ENCODE data around the gene LRP2. TPM values are rescaled to one million over a fixed set of nuclear protein-coding genes. Genes with fewer than 3 reads are reported as not detected.

Gene LRP2
- total RNA-seq, 2 experiments from 2014 or later: 1.8 to 2.2 TPM

GRCh38 chr2:169159686-169160085 is 202.6 kb downstream of the LRP2 start:
- Mint-ChIP-seq H3K9me3 (peaks cover under 1% of the 10 kb centered on the region), H3K4me1 (ENCODE audit: low read depth) (no peaks in the 10 kb centered on the region), H3K27ac (no peak overlapping the region), H3K36me3 (ENCODE audit: low read depth) (no peaks in the 10 kb centered on the region), H3K4me3 (no peak overlapping the region), H3K27me3 (peaks cover 5% of the 10 kb centered on the region)
- DNase-seq: no peak
- intact Hi-C loops (cut with micrococcal nuclease): no loop called here
- no peak for TF ChIP-seq CTCF (IDR thresholded peaks at IDR 0.05)
- ChIA-PET POLR2A (no interaction called here), CTCF (no interaction called here)
- ATAC-seq: no peak

GRCh38 chr2:169158874-169159273 is 203.5 kb downstream of the LRP2 start:
- Mint-ChIP-seq H3K27me3 (peaks cover 5% of the 10 kb centered on the region), H3K4me1 (ENCODE audit: low read depth) (no peaks in the 10 kb centered on the region), H3K36me3 (ENCODE audit: low read depth) (no peaks in the 10 kb centered on the region), H3K9me3 (peaks cover 6% of the 10 kb centered on the region), H3K4me3 (no peak overlapping the region), H3K27ac (no peak overlapping the region)
- no peak for DNase-seq
- intact Hi-C loops (cut with micrococcal nuclease): no loop called here
- ChIA-PET CTCF (no interaction called here), POLR2A (no interaction called here)
- no peak for TF ChIP-seq CTCF (IDR thresholded peaks at IDR 0.05)
- ATAC-seq: no peak

- Mint-ChIP-seq H3K36me3 (ENCODE audit: low read depth) (no peaks in the 10 kb centered on the region), H3K4me3 (no peak overlapping the region), H3K27ac (no peak overlapping the region), H3K4me1 (ENCODE audit: low read depth) (no peaks in the 10 kb centered on the region), H3K9me3 (no peaks in the 10 kb centered on the region), H3K27me3 (no peaks in the 10 kb centered on the region)
- intact Hi-C loops (cut with micrococcal nuclease): no loop called here
- ChIA-PET CTCF (interaction anchor here (1.1 to 8.8 kb wide), 2 partner anchors 14 to 36 kb away, joined by 5 to 129 read pairs; no protein-coding TSS in a partner anchor), POLR2A (no interaction called here)
- TF ChIP-seq CTCF (IDR thresholded peaks at IDR 0.05): no peak
- DNase-seq (no peak), ATAC-seq (no peak)
Observed at GRCh38 chr2:169146220-169146619, 216.1 kb downstream of the LRP2 start.

GRCh38 chr2:169143998-169144397 is 218.3 kb downstream of the LRP2 start:
- no peak for TF ChIP-seq CTCF (IDR thresholded peaks at IDR 0.05)
- H3K9me3 Mint-ChIP-seq: no peaks in the 10 kb centered on the region
- DNase-seq (no peak), ATAC-seq (no peak)
- H3K27me3 Mint-ChIP-seq: no peaks in the 10 kb centered on the region
- ChIA-PET POLR2A (no interaction called here), CTCF (interaction anchor here (1.0 to 8.8 kb wide), 4 partner anchors 13 to 182 kb away, joined by 3 to 129 read pairs (median 45); no protein-coding TSS in a partner anchor)
- H3K36me3 Mint-ChIP-seq (ENCODE audit: low read depth): no peaks in the 10 kb centered on the region
- intact Hi-C loops (cut with micrococcal nuclease): no loop called here
- no peak overlapping the region for H3K27ac Mint-ChIP-seq
- no peak overlapping the region for H3K4me3 Mint-ChIP-seq
- H3K4me1 Mint-ChIP-seq (ENCODE audit: low read depth): no peaks in the 10 kb centered on the region

- POLR2A ChIA-PET: no interaction called here
Observed at GRCh38 chr2:169141713-169142352, 220.5 kb downstream of the LRP2 start.

More at GRCh38 chr2:169141713-169142352, 220.5 kb downstream of the LRP2 start:
- no peaks in the 10 kb centered on the region for H3K27me3 Mint-ChIP-seq
- DNase-seq: peak; percentile 74
- peak; percentile 88 for TF ChIP-seq CTCF (IDR thresholded peaks at IDR 0.05)
- H3K4me3 Mint-ChIP-seq: no peak overlapping the region
- H3K27ac Mint-ChIP-seq: no peak overlapping the region
- no peaks in the 10 kb centered on the region for H3K4me1 Mint-ChIP-seq (ENCODE audit: low read depth)
- H3K9me3 Mint-ChIP-seq: no peaks in the 10 kb centered on the region
- peak; percentile 79 for ATAC-seq
- intact Hi-C loops (cut with micrococcal nuclease): no loop called here
- H3K36me3 Mint-ChIP-seq (ENCODE audit: low read depth): no peaks in the 10 kb centered on the region
- CTCF ChIA-PET: interaction anchor here (0.7 to 8.8 kb wide), 31 partner anchors 9 to 194 kb away, joined by 3 to 129 read pairs (median 4); no protein-coding TSS in a partner anchor

All from activated CD8-positive, alpha-beta T cell treated with anti-CD3 and anti-CD28 coated beads for 36 hours (primary cell).